ENCODE data around the gene CKM. TPM values are rescaled to one million over a fixed set of nuclear protein-coding genes. Genes with fewer than 3 reads are reported as not detected.

The CKM gene
- total RNA-seq, 1 donor from 2014 or later, result 0.41 TPM

- no peak for TF ChIP-seq CTCF (IDR thresholded peaks at IDR 0.05)
- intact Hi-C loops (cut with DNase I), result no loop called here
- no peaks in the 10 kb centered on the region for H3K4me1 ChIP-seq
- DNase-seq (no peak), ATAC-seq (no peak)
- H3K4me3 ChIP-seq, result no peak overlapping the region
- no peaks in the 10 kb centered on the region for H3K27me3 ChIP-seq
- H3K27ac ChIP-seq, result no peak overlapping the region
- peaks cover 4% of the 10 kb centered on the region for H3K36me3 ChIP-seq
- no peaks in the 10 kb centered on the region for H3K9me3 ChIP-seq
These were observed 34.2 kb upstream of the CKM start for GRCh38 chr19:45356760-45357444.

- Histone ChIP-seq H3K9me3 (no peaks in the 10 kb centered on the region), H3K36me3 (peaks cover 11% of the 10 kb centered on the region), H3K4me1 (no peaks in the 10 kb centered on the region), H3K27ac (no peak overlapping the region), H3K27me3 (no peaks in the 10 kb centered on the region), H3K4me3 (no peak overlapping the region)
- intact Hi-C loops (cut with DNase I), result no loop called here
- no peak for ATAC-seq
- DNase-seq, result no peak
- TF ChIP-seq CTCF (IDR thresholded peaks at IDR 0.05), result no peak
These were observed 33.2 kb upstream of the CKM start for GRCh38 chr19:45355910-45356309.

- intact Hi-C loops (cut with DNase I), result no loop called here
- Histone ChIP-seq H3K27ac (no peak overlapping the region), H3K4me3 (no peak overlapping the region), H3K36me3 (peaks cover 11% of the 10 kb centered on the region), H3K4me1 (no peaks in the 10 kb centered on the region), H3K27me3 (no peaks in the 10 kb centered on the region), H3K9me3 (no peaks in the 10 kb centered on the region)
- no peak for DNase-seq
- no peak for TF ChIP-seq CTCF (IDR thresholded peaks at IDR 0.05)
- no peak for ATAC-seq
These were observed 32.7 kb upstream of the CKM start for GRCh38 chr19:45355402-45355801.

GRCh38 chr19:45354241-45354842 lies 31.7 kb upstream of the CKM start:
- no peaks in the 10 kb centered on the region for H3K27me3 ChIP-seq
- no peak for DNase-seq
- no peak overlapping the region for H3K4me3 ChIP-seq
- no peak for ATAC-seq
- intact Hi-C loops (cut with DNase I), result no loop called here
- H3K9me3 ChIP-seq, result no peaks in the 10 kb centered on the region
- TF ChIP-seq CTCF (IDR thresholded peaks at IDR 0.05), result no peak
- no peak overlapping the region for H3K27ac ChIP-seq
- peaks cover 11% of the 10 kb centered on the region for H3K36me3 ChIP-seq
- no peaks in the 10 kb centered on the region for H3K4me1 ChIP-seq

- no peak for DNase-seq
- H3K36me3 ChIP-seq, result peaks cover 11% of the 10 kb centered on the region
- ATAC-seq, result no peak
- no peak for TF ChIP-seq CTCF (IDR thresholded peaks at IDR 0.05)
- H3K9me3 ChIP-seq, result no peaks in the 10 kb centered on the region
- H3K27ac ChIP-seq, result no peak overlapping the region
- no peaks in the 10 kb centered on the region for H3K4me1 ChIP-seq
- H3K4me3 ChIP-seq, result no peak overlapping the region
- no peaks in the 10 kb centered on the region for H3K27me3 ChIP-seq
- intact Hi-C loops (cut with DNase I), result no loop called here
These were observed 30.5 kb upstream of the CKM start for GRCh38 chr19:45352914-45353796.

All from upper lobe of right lung (tissue), 1 donor.